Activated T-helper 1 cell treated with anti-CD3 and anti-CD28 coated beads, Interleukin-2, amount 50 U/mL, for 16 hours (primary cell): ENCODE measurements around the gene MTFR2.

Source experiments
- DNase-seq, 2 donors: peaks; one replicate each; pipeline ENCODE4 v3.0.0-alpha.2; 2020; ENCODE audit warnings: low read depth in 1 of 2, low spot score in 1 of 2

The MTFR2 gene

GRCh38 chr6:136189104-136189503 lies 61.0 kb downstream of the MTFR2 start:
- DNase-seq: no peak

- no peak for DNase-seq
Observed at GRCh38 chr6:136188486-136188885, 61.6 kb downstream of the MTFR2 start.

GRCh38 chr6:136186363-136186762 lies 63.7 kb downstream of the MTFR2 start:
- DNase-seq: no peak

- no peak for DNase-seq
Observed at GRCh38 chr6:136184738-136185137, 65.4 kb downstream of the MTFR2 start.

- DNase-seq: no peak
Observed at GRCh38 chr6:136181861-136182260, 68.2 kb downstream of the MTFR2 start.

- no peak for DNase-seq
Observed at GRCh38 chr6:136181512-136181833, 68.6 kb downstream of the MTFR2 start.
